Left forelimb (tissue), 1 donor: ENCODE data around the gene MYOM1.
"Not testable (repeated sequence)": the region's sequence is repeated elsewhere in the genome, so short reads cannot be mapped to it uniquely, and the experiment has no call there.

ENCODE experiments used
- DNase-seq: peaks from one replicate; pipeline ENCODE4 v3.0.0-alpha.2; 2018; ENCODE audit warnings: low spot score

The MYOM1 gene

DNA sequence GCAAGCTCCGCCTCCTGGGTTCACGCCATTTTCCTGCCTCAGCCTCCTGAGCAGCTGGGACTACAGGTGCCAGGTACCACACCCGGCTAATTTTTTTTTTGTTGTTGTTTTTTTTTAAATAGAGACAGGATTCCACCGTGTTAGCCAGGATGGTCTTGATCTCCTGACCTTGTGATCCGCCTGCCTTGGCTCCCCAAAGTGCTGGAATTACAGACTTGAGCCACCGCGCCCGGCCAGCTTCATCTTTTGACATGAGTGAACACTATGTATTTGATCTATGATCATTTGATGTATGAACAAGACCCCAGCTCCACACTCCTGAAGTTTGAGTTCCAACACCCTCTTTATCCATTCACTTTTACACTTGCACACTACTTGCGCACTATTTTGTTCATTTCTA is 163.5 kb downstream of the MYOM1 start:
- DNase-seq: no peak

DNA sequence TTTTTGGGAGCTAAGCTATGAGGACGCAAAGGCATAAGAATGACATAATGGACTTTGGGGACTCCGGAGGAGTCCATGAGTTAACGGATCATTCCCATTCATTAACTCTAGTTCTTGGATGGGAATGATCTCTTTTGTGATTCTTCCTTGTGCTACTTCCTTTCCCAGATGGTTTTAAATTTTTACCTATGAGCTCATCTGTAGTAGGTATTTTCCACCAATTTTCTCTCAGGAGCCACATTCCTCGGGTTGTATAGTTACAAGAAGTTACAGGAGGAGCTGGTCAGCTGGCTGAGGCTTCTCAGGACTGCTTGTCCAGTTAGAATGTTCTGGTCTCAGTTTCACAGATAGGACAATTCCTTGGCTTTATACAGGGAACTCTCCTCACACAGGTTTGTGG is 164.0 kb downstream of the MYOM1 start:
- DNase-seq: no peak

DNA sequence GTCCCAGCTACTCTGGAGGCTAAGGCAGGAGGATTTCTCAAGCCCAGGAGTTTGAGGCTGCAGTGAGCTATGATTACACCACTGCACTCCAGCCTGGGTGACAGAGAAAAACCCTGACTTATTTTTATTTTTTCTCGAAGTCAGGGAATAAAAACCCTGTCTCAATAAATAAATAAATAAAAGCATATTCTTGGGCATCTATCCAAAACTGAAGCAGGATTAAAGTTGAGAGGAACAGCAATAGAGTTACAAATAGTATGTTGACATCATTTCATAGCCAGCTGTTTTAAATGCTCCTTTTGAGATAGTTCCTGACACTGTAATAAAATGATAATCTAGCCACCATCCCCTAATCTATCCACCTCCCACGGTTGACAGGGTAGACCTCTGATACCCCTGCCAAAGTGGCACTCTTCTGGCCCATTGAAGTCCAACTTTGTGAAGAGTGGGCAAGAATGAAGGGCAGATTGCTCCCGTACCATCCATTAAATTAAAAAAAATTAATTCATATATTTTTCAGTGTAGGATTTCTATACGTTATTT is 164.5 kb downstream of the MYOM1 start:
- DNase-seq: no peak

DNA sequence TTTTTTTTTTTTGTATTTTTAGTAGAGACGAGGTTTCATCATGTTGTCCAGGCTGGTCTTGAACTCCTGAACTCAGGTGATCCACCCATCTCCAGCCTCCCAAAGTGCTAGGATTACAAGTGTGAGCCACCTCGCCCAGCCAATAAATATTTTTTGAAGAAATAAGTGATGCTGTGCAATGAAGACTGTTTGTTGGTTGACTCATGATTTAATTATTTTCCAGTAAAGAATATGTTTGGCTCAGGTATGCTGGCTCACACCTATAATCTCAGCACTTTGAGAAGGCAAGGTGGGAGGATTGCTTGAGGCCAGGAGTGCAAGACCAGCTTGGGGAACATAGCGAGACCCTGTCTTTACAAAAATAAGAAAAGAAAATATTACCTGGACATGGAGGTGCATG is 165.0 kb downstream of the MYOM1 start:
- DNase-seq: no peak

DNA sequence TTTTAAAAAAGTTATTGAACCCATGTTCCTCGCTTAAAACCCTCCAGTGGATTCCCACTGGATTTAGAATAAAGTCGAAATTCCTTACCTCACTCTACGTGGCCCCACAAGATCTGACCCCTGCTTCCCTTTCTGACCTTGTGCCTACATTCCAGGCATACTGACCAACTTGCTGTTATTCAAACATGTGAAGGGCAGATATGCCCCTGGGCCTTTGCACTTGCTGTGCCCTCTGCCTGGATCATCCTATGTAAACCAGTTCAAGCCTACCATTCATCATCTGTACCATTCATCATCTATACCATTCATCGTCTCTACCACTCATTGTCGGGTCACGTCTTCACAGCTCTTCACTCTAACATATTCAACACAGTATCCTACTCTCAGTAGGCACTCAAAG is 165.6 kb downstream of the MYOM1 start:
- DNase-seq: no peak

DNA sequence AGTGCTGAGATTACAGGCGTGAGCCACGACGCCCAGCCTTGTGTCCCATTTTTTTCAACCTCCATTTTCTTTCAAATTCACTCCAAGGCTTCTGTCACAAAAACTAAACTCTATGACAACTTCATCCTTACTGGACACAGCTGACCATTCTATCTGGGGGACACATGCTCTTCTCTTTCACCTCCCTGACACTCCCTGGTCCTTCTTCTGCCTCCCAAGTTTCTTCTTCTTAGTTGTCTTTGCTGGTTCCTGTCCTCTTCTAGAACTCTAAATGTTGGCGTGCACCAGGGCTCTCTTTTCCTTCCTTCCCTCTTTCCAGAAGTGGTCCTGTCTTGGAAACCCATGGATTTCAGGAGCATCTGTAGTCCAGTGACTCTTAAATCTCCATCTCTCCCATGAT is 166.7 kb downstream of the MYOM1 start:
- DNase-seq: no peak

DNA sequence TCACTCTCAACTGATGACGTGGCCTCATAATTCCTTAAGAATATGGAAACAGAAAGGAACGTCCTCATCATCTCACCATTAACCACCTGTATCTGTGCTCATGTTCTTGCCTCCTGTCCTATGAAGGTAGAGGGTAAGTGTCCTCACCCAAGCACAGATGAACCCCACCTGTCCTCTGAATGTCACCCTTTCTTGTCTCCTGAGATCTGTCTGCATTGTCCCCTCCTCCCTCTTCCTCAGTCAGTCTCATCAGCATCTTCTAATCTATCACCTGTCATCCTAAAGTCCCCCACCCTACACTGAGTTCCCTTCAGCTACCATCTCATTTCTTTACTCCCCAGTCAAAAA is 167.4 kb downstream of the MYOM1 start:
- no peak for DNase-seq

DNA sequence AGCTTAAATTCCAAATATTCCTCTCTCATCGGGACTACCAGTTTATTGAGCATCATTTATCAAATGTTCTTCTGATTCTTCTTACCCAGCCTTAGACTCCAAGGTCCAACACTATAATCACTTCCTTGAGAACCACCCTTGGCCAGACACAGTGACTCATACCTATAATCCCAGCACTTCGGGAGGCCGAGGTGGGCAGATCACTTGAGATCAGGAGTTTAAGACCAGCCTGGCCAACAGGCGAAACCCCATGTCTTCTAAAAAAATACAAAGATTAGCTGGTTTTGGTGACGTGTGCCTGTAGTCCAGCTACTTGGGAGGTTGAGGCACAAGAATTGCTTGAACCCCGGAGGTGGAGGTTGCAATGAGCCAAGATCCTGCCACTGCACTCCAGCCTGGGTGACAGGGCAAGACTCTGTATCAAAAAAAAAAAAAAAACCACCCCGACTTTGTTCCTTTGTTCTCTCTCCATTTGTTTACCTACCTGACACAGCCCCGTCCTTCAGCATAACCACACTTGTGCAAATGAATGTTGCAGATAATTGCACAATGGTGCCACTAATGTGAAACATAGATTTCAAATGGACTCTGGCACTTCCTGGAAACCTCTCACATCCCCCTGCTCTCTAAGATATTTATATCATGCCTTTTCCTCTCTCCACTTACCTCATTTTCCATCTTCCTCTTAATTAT is 167.9 kb downstream of the MYOM1 start:
- DNase-seq: no peak

DNA sequence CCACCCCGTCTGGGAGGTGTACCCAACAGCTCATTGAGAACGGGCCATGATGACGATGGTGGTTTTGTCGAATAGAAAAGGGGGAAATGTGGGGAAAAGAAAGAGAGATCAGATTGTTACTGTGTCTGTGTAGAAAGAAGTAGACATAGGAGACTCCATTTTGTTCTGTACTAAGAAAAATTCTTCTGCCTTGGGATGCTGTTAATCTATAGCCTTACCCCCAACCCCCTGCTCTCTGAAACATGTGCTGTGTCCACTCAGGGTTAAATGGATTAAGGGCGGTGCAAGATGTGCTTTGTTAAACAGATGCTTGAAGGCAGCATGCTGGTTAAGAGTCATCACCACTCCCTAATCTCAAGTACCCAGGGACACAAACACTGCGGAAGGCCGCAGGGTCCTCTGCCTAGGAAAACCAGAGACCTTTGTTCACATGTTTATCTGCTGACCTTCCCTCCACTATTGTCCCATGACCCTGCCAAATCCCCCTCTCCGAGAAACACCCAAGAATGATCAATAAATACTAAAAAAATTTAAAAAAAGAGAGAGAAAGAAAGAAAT is 169.8 kb downstream of the MYOM1 start:
- DNase-seq: not testable (repeated sequence)

DNA sequence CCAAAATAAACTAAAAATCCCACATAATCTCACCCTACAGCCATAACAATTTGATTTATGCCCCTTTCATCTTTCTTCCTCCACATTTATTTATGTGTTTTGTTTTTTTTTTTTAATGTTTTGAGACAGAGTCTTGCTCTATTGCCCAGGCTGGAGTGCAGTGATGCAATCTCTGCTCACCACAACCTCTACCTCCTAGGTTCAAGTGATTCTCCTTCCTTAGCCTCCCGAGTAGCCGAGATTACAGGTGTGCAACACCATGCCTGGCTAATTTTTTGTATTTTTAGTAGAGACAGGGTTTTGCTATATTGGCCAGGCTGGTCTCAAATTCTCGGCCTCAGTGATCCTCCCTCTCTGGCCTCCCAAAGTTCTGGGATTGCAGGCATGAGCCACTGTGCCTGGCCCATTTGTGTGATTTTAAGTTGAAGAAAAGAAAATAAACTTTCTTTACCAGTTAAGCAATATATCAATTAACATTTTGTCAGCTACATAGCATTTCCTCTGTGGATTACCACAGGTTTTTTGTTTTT is 170.9 kb downstream of the MYOM1 start:
- no peak for DNase-seq

DNA sequence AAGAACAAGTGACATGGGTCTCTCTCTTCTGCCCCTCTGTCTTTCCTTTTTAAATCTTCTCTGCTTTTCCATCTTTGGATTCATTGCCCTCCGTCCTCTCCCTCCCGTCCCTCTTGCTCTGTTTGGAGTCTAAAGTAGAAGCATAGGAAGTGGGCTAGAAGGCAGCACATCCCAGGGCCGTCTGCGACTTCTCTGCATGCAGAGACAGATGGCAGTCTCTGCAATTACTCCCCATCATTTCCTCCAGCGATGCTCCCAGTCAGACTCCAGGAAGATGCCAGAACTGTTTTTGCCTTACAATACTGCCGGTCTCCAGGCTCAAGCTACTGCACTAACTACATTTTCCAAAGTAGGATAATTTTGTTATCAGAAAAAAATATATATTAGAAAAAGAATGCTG is 171.6 kb downstream of the MYOM1 start:
- no peak for DNase-seq

DNA sequence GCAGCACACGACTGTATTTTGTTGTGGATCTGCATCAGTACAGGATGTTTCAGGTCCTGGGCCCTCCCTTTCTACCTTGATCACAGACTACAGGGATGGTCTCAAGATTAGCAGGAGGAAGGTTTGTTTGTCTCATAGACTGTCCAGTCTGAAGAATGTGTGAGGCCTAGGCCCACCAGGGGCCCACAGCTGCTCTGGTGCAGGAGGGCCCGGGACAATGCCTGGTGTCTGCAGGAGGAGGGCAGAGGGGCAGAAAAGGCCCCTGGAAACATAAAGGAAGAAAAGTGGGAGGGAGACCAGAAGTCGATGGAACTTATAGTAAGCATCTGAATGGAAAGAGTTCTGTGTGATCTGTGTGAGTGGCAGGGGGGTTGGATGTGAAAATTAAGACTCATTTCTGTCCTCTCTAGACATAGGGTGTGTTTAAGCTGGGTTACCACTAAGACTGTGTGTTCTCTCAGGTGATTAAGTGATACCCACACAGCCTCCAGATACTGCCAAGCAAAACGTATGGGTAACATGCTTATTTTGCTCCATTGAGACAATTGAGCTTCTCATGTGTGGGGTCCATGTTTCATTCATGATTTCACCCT is 173.5 kb downstream of the MYOM1 start:
- no peak for DNase-seq

DNA sequence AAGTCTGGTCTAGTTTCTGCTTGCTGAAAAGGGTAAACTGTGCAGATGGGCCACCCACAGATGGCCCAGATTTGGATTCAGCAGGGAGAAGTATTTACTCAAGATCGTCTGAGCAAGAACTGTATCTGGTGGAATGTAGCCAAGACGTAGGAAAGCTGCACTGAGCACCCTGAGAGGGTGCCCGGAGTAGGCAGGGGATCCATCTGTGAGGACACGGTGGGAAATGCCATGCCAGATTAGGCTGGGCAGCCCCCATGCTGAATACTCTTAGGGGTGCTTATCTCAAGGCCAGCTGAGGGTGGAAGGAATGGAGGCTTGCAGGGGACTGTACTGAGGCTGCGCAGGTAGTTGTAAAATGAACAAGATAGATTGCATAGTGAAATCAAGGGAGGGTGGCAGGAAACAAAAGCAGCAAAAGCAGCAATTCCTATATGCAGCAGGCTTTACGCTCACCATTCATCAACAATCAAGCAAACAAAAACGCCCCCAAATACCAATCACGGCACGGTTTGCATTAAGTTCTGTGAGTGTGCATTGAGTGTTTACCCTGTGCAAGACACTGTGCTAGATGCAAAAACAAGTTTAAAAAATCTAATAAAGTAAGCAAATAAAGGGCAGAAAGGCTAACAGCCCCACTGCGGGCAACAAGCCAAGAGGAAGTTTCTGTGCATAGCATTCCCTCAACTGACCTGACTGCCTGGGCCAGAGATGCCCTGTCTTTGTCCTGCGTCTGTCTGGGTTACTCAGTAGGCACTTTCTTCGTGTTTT is 174.7 kb downstream of the MYOM1 start:
- DNase-seq: no peak

DNA sequence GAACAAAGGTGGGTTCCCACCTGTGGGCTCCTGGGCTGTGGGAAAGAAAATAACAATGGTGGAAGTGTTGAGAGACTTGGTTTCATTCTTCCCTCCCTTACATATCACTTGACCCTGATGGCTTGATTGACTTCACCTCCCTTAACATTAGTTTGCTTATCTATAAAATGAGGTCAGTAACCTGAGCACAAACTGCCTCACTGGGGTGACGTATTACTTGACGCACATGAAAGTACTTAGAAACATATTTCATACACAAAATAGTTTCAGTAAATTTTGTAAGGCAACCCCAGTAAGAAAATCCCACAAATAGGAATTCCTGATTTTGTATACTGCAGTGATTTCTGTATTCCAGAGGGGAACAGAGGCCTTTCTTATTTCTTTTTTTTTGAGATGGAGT is 177.4 kb downstream of the MYOM1 start:
- no peak for DNase-seq

DNA sequence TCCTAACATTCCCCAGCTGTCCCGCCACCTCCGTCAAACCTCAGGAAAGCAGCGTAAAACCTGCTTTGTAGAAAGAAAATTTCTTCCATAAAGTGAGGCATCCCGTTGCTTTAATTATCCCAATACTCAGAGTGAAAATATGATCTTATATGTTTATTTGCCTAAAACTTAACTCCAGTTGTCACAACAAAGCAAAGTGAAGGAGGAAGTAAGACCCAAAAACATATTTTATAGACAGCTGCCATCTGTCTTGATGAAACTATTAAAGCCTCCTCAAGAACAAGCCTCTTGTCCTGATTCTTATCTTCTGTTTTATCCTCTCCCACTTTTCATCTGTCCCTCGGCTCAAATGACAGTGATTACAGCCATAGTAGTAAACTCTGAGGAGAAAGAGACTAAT is 177.9 kb downstream of the MYOM1 start:
- no peak for DNase-seq

DNA sequence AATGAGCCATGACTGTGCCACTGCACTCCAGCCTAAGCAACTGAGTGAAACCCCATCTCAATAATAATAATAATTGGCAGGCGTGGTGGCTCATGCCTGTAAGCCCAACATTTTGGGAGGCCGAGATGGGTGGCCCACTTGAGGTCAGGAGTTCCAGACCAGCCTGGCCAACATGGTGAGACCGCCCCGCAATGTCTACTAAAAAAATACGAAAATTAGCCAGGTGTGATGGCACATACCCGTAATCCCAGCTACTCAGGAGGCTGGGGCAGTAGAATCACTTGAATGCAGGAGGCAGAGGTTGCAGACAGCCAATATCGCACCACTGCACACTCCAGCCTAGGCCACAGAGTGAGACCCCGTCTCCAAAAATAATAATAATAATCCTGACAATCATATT is 178.9 kb downstream of the MYOM1 start:
- no peak for DNase-seq

DNA sequence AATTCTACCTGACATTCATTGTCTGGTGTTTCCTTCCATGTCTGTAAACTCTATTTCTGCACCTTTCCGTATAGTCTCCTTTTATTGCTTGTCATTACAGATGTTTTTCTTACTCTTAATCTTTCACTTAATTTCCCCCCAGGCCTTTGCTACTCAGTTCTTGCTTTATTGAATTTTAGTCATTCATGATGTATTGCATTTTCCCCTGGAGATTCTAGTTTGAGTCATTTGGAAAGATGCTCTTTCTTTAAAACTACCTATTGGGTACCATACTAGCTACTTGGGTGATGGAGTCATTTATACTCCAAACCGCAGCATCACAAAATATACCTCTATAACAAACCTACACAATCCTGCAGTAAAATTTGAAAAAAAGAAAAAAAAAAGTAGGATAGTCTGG is 179.6 kb downstream of the MYOM1 start:
- DNase-seq: no peak

DNA sequence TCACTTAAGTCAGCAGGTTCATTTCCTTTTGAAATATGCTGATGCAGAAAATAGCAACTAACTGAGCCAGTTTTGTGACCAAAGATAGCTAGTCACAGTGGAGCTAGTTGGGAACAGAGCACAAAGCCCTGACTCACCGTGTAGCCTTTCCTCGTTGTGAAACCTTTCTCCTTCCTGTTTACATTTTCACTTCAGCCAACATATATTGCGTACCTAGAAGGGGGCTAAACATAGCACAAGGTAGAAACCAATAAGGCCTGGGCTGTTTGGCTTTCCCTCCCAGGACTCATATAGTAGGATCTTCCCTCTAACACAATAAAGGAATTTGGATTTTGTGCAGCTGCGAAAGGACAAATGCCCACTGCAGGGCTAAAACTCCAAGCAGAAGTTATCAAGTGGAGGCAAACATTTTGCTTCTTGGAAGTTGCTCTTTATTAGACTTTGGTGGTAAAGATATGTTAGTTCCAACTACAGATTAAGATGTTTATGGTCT is 182.3 kb downstream of the MYOM1 start:
- no peak for DNase-seq

DNA sequence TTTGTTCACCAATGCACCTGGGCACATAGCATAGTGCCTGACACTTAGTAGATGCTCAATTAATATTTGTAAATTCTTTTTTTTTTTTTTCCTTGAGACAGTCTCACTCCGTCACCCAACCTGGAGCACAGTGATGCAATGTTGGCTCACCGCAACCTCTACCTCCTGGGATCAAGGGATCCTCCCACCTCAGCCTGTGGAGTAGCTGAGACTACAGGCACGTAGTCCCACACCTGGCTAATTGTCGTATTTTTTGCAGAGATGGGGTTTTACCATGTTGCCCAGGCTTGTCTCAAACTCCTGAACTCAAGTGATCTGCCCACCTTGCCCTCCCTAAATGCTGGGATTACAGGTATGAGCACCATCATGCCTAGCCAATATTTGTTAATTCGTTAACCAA is 183.7 kb downstream of the MYOM1 start:
- DNase-seq: no peak

DNA sequence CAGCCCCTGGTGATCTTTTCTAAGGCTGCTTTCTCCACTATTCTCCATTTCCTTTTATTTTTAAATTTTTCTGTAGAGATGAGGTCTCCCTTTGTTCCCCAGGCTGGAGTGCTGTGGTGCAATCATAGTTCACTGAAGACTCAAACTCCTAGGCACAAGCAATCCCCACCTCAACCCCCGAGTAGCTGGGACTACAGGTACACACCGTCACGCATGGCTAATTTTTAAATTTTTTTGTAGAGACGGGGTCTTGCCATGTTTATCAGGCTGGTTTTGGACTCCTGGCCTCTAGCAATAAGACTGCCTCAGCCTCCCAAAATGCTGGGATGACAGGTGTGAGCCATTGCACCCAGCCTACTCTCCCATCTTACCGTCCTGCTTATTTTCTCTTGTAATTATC is 184.1 kb downstream of the MYOM1 start:
- no peak for DNase-seq

DNA sequence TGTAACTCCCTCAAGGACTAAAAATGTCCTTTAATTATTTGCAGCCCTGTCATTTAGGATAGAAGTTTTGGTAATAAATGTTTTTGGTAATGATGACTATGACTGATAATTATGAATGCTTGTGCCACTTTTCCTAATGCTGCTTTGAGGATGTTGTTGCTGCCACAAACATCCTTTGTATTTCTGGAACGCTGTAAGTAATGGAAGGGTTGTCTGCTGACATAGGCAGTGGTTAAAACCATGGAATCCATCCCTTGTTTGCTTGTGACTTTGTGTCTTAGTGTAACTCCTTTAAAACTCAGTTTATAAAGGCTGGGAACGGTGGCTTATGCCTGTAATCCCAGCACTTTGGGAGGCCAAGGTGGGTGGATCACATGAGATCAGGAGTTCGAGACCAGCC is 187.0 kb downstream of the MYOM1 start:
- DNase-seq: no peak

DNA sequence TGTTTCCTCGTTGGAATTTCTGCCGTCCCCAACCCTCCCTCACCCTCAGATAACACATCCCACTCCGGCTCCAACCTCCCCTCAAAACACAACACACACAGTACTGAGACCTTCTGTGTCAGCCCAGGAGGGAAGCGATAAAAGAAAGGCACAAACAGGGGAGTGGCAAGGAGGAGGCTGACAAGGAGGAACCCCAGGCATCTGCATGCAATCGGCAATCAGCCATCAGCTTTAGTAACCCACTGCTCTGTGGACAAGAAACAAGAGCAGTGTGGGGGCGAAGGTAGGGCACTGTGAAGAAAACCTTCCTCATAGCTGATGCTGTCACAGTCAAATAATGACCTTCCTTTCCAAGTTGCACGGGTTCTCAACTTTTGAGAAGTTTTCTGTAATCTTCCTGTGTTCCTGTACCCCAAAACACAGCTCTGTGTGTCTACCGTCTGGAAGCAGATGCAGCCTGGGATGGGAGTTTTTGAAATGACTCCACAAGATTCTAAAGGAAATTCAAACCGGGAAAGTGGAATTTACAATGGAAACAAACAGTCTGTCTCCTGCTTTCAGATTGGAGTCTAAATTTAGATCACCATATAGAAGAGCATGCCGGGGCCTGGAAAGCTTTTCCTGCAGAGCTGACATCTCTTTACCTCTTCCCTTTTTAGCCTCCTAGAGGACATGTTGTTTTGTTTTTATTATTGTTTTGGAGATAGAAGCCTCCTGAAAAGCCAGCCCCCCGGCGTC is 190.4 kb downstream of the MYOM1 start:
- DNase-seq: no peak
